ENCODE data around the gene PRTN3.

The PRTN3 gene

DNA sequence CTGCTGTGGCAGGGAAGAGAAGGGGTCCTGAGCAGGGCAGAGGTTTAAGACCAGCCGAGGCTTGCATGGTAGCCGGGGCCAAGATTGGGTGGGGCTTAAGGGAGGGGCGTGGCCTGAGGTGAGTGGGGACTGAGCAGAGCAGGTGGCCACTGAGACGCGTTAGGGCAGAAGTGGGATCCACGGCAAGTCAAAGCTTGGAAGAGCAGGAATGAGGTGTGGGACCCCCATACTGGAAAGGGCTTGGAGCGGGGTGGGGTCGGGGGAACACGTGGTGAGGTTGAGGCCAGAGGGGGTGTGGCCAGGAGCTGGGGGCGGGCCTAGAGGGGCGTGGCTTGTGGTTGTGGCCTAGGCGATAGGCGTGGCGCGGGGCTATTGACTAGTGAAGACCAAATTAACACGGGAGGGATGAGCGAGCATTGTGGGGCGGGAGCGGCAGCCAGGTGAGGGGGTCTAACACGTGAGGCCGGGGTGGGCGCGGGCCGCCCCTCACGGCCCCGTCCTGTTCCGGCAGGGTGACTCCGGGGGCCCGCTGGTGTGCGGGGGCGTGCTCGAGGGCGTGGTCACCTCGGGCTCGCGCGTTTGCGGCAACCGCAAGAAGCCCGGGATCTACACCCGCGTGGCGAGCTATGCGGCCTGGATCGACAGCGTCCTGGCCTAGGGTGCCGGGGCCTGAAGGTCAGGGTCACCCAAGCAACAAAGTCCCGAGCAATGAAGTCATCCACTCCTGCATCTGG is 21.9 kb downstream of the PRTN3 start:
- TF ChIP-seq SIN3A (IDR thresholded peaks at IDR 0.05; ENCODE audit: borderline replicate concordance, insufficient read depth, low read length) (no peak), POLR2AphosphoS5 (IDR thresholded peaks at IDR 0.05; ENCODE audit: low read depth, low read length) (no peak), TAF1 (IDR thresholded peaks at IDR 0.05; ENCODE audit: borderline replicate concordance, insufficient read depth, low read length) (no peak), FOXP2 (optimal IDR thresholded peaks at IDR 0.05; ENCODE audit: borderline replicate concordance, extremely low read depth, extremely low read length, insufficient read depth) (no peak)
- TF ChIP-seq, protein P1, sequence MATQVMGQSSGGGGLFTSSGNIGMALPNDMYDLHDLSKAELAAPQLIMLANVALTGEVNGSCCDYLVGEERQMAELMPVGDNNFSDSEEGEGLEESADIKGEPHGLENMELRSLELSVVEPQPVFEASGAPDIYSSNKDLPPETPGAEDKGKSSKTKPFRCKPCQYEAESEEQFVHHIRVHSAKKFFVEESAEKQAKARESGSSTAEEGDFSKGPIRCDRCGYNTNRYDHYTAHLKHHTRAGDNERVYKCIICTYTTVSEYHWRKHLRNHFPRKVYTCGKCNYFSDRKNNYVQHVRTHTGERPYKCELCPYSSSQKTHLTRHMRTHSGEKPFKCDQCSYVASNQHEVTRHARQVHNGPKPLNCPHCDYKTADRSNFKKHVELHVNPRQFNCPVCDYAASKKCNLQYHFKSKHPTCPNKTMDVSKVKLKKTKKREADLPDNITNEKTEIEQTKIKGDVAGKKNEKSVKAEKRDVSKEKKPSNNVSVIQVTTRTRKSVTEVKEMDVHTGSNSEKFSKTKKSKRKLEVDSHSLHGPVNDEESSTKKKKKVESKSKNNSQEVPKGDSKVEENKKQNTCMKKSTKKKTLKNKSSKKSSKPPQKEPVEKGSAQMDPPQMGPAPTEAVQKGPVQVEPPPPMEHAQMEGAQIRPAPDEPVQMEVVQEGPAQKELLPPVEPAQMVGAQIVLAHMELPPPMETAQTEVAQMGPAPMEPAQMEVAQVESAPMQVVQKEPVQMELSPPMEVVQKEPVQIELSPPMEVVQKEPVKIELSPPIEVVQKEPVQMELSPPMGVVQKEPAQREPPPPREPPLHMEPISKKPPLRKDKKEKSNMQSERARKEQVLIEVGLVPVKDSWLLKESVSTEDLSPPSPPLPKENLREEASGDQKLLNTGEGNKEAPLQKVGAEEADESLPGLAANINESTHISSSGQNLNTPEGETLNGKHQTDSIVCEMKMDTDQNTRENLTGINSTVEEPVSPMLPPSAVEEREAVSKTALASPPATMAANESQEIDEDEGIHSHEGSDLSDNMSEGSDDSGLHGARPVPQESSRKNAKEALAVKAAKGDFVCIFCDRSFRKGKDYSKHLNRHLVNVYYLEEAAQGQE (IDR thresholded peaks at IDR 0.05; ENCODE audit: insufficient read depth in 1 of 2, low read depth in 2 of 2, low read length in 2 of 2) = no peak

DNA sequence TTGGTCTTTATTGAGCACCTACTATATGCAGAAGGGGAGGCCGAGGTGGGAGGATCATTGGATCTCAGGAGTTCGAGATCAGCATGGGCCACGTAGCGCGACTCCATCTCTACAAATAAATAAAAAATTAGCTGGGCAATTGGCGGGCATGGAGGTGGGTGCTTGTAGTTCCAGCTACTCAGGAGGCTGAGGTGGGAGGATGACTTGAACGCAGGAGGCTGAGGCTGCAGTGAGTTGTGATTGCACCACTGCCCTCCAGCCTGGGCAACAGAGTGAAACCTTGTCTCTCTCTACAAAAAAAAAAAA is 22.5 kb downstream of the PRTN3 start:
- TF ChIP-seq, protein P1 (IDR thresholded peaks at IDR 0.05; ENCODE audit: insufficient read depth in 1 of 2, low read depth in 2 of 2, low read length in 2 of 2) = no peak
- no peak for TF ChIP-seq SIN3A (IDR thresholded peaks at IDR 0.05; ENCODE audit: borderline replicate concordance, insufficient read depth, low read length)
- TF ChIP-seq TAF1 (IDR thresholded peaks at IDR 0.05; ENCODE audit: borderline replicate concordance, insufficient read depth, low read length) = no peak
- no peak for TF ChIP-seq FOXP2 (optimal IDR thresholded peaks at IDR 0.05; ENCODE audit: borderline replicate concordance, extremely low read depth, extremely low read length, insufficient read depth)
- no peak for TF ChIP-seq POLR2AphosphoS5 (IDR thresholded peaks at IDR 0.05; ENCODE audit: low read depth, low read length)

DNA sequence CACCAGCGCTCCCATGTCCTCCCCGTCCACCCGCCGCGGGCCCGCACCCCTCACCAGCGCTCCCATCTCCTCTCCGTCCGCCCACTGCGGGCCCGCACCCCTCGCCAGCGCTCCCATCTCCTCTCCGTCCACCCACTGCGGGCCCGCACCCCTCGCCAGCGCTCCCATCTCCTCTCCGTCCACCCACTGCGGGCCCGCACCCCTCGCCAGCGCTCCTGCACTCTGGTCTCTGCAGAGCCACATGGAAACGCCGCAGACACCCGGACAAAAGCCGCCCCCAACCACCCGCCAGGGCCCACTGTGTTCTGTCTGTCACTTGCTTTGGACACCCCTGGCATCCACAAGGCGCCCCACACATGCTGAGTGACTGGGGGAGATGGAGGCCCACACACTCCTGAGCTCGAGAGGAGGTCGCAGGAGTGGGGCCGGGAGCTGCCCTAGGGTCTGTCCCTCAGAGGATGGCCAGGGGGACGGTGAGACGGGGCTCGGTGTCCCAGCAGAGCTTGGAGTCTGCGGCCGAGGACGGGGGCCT is 26.0 kb downstream of the PRTN3 start:
- no peak for TF ChIP-seq SIN3A (IDR thresholded peaks at IDR 0.05; ENCODE audit: borderline replicate concordance, insufficient read depth, low read length)

DNA sequence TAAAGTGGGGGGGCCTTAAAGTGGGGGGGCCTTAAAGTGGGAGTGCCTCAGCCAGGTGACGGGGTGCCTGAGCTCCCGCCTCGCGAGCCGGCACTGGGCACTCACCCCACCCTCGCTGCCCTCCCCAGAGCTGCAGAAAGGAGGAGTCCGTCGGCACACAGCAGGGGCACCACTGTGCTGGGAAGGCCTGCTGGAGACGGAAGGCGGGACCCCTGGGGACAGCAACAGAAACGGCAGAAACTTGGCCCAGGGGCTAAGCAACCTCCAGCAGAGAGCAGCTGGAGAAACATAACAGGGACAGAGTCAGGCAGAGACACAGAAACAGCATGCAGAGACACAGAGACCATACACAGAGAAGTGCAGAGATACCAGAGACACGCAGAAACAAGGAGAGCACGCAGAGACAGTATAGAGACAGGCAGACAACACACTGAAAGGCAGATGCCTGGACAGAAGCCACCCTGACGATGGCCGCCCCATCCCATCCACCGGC is 26.5 kb downstream of the PRTN3 start:
- TF ChIP-seq POLR2AphosphoS5 (IDR thresholded peaks at IDR 0.05; ENCODE audit: low read depth, low read length) = no peak
- TF ChIP-seq, protein P1 (IDR thresholded peaks at IDR 0.05; ENCODE audit: insufficient read depth in 1 of 2, low read depth in 2 of 2, low read length in 2 of 2) = no peak
- no peak for TF ChIP-seq FOXP2 (optimal IDR thresholded peaks at IDR 0.05; ENCODE audit: borderline replicate concordance, extremely low read depth, extremely low read length, insufficient read depth)
- no peak for TF ChIP-seq TAF1 (IDR thresholded peaks at IDR 0.05; ENCODE audit: borderline replicate concordance, insufficient read depth, low read length)
- TF ChIP-seq SIN3A (IDR thresholded peaks at IDR 0.05; ENCODE audit: borderline replicate concordance, insufficient read depth, low read length) = no peak

DNA sequence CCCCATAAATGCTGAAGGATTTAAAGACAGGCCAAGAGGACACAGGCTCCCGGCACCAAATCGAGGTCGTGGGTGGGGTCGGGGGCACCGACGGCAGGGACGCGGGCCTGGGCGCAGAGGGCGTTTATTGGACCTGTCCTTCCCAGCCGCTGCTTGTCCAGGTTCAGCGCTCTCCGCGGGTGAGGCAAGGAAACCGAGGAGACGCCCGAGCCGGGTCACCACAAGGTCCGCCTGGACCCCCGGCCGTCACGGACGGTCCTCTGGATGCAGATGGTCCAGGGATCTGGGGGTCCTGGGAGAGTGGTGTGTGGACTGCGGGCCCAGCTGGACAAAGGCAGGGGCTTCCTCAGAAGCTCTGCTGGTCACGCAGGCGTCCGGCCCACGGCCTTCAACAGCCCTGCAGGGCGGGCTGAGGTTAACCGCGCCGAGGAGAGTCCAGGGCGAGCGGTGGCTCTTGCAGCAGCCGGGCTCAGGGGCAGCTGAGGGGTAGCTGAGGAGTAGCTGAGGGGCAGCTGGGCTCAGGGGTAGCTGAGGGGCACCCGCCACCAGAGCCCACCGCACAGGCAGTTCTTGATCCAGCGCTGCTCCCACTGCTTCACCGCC is 27.2 kb downstream of the PRTN3 start:
- TF ChIP-seq POLR2AphosphoS5 (IDR thresholded peaks at IDR 0.05; ENCODE audit: low read depth, low read length) (no peak), FOXP2 (optimal IDR thresholded peaks at IDR 0.05; ENCODE audit: borderline replicate concordance, extremely low read depth, extremely low read length, insufficient read depth) (no peak), SIN3A (IDR thresholded peaks at IDR 0.05; ENCODE audit: borderline replicate concordance, insufficient read depth, low read length) (no peak), TAF1 (IDR thresholded peaks at IDR 0.05; ENCODE audit: borderline replicate concordance, insufficient read depth, low read length) (no peak)
- TF ChIP-seq, protein P1 (IDR thresholded peaks at IDR 0.05; ENCODE audit: insufficient read depth in 1 of 2, low read depth in 2 of 2, low read length in 2 of 2) = no peak
